H1 (cell line): Measurements from ENCODE around the gene NAV2. TPM values are rescaled to one million over a fixed set of nuclear protein-coding genes. Genes with fewer than 3 reads are reported as not detected.

Source experiments
- CTCF ChIA-PET: fragments of 300-600 bp; sonication (Branson Sonifier 250); formaldehyde crosslinking; loops from one replicate; lab custom pipeline; 2021; ENCODE audit not compliant: partially characterized antibody; lab: Charles Lee
- POLR2A ChIA-PET: fragments of 300-600 bp; sonication (Branson Sonifier 250); formaldehyde crosslinking; loops from one replicate; lab custom pipeline; 2021; ENCODE audit warnings: inconsistent platforms; ENCODE audit not compliant: partially characterized antibody; lab: Charles Lee
- DNase-seq, 2 experiments: peaks; one replicate each; pipeline versions ENCODE4 v3.0.0 to v3.0.0-alpha.2; 2010 to 2022; ENCODE audit warnings: low spot score in 2 of 2, low read depth in 1 of 2, mixed read lengths in 1 of 2
- FAIRE-seq: peaks from 2 replicates; lab custom pipeline; 2011; peaks lifted over from hg19 to GRCh38; lab: Jason Lieb, UNC
- H2AFZ ChIP-seq: 2 replicates; pipeline ENCODE4 v1.8.1; 2012; ENCODE audit warnings: low read length, inconsistent platforms
- H2AK5ac ChIP-seq: 2 replicates; pipeline ENCODE4 v1.6.1; 2013; ENCODE audit warnings: low read depth, low read length
- H2BK120ac ChIP-seq: replicated peaks from 2 replicates; pipeline ENCODE3; 2013; ENCODE audit warnings: low read depth, low read length, inconsistent platforms
- H2BK12ac ChIP-seq: 2 replicates; pipeline ENCODE4 v1.6.1; 2013; ENCODE audit warnings: low read depth, low read length
- H2BK15ac ChIP-seq: 2 replicates; pipeline ENCODE4 v1.6.1; 2013; ENCODE audit warnings: low read length
- H2BK20ac ChIP-seq: 2 replicates; pipeline ENCODE4 v1.6.1; 2013; ENCODE audit warnings: low read length
- H2BK5ac ChIP-seq: 2 replicates; pipeline ENCODE4 v1.6.1; 2013; ENCODE audit warnings: low read depth, low read length
- H3K14ac ChIP-seq: 2 replicates; pipeline ENCODE4 v1.6.1; 2013; ENCODE audit warnings: inconsistent platforms; ENCODE audit not compliant: insufficient read length
- H3K18ac ChIP-seq: 2 replicates; pipeline ENCODE4 v1.6.1; 2013; ENCODE audit warnings: low read length; ENCODE audit errors: extremely low read depth
- H3K23ac ChIP-seq: 2 replicates; pipeline ENCODE4 v1.6.1; 2013; ENCODE audit warnings: inconsistent platforms; ENCODE audit not compliant: insufficient read length
- H3K23me2 ChIP-seq: 2 replicates; pipeline ENCODE4 v1.6.1; 2013; ENCODE audit warnings: low read depth, low read length
- H3K27ac ChIP-seq: 2 replicates; pipeline ENCODE4 v1.6.1; 2011; ENCODE audit warnings: low read depth, low read length, inconsistent platforms
- H3K27me3 ChIP-seq, 4 experiments: replicated peaks in 1 of 4; 1 replicate in 1 of 4; 2 replicates in 3 of 4; pipeline versions ENCODE4 v1.6.1 to v1.8.1; 2011 to 2013; ENCODE audit warnings: low read length in 3 of 4, mild to moderate bottlenecking in 3 of 4, inconsistent platforms in 2 of 4, mixed read lengths in 2 of 4, moderate library complexity in 1 of 4; ENCODE audit not compliant: control insufficient read depth in 3 of 4, insufficient read depth in 3 of 4; ENCODE audit errors: extremely low read depth in 1 of 4
- H3K36me3 ChIP-seq, 4 experiments: 2 replicates each; pipeline versions ENCODE4 v1.6.1 to v1.8.1; 2011 to 2013; ENCODE audit warnings: mild to moderate bottlenecking in 4 of 4, low read length in 3 of 4, moderate library complexity in 2 of 4, control low read depth in 1 of 4, inconsistent platforms in 1 of 4; ENCODE audit not compliant: insufficient read depth in 4 of 4, control insufficient read depth in 2 of 4
- H3K4ac ChIP-seq: replicated peaks from 2 replicates; pipeline ENCODE3; 2013; ENCODE audit warnings: low read length, low read depth, mixed read lengths, inconsistent platforms; ENCODE audit not compliant: insufficient read length
- H3K4me1 ChIP-seq, 4 experiments: replicated peaks in 1 of 4; 1 replicate in 1 of 4; 2 replicates in 3 of 4; pipeline versions ENCODE4 v1.6.1 to v1.8.1; 2011 to 2013; ENCODE audit warnings: low read length in 3 of 4, inconsistent platforms in 2 of 4, mixed read lengths in 1 of 4; ENCODE audit not compliant: insufficient read depth in 4 of 4, control insufficient read depth in 3 of 4
- H3K4me2 ChIP-seq, 2 experiments: 2 replicates each; pipeline versions ENCODE4 v1.6.1 to v1.8.1; 2011 to 2013; ENCODE audit warnings: low read depth in 2 of 2, low read length in 2 of 2, control low read depth in 1 of 2, inconsistent platforms in 1 of 2, mild to moderate bottlenecking in 1 of 2; ENCODE audit not compliant: insufficient read depth in 1 of 2
- H3K4me3 ChIP-seq, 4 experiments: fragments of 200-600, 300-600 bp in 1 of 4; sonication (generic), shearing (Covaris generic), sonication (Bioruptor Twin) in 1 of 4; 2 replicates each; pipeline versions ENCODE4 v1.5.1 to v1.8.1; 2011 to 2016; ENCODE audit warnings: low read length in 4 of 4, low read depth in 3 of 4, control low read depth in 2 of 4, inconsistent platforms in 2 of 4, mild to moderate bottlenecking in 2 of 4, mixed read lengths in 1 of 4, moderate library complexity in 1 of 4; ENCODE audit not compliant: insufficient read depth in 2 of 4; ENCODE audit errors: extremely low read depth in 1 of 4
- H3K56ac ChIP-seq: replicated peaks from 2 replicates; pipeline ENCODE3; 2013; ENCODE audit warnings: low read depth, mild to moderate bottlenecking, mixed read lengths, low read length, inconsistent platforms; ENCODE audit not compliant: insufficient read length
- H3K79me1 ChIP-seq: 2 replicates; pipeline ENCODE4 v1.6.1; 2013; ENCODE audit warnings: low read depth, low read length, control low read depth
- H3K79me2 ChIP-seq, 2 experiments: 2 replicates each; pipeline versions ENCODE4 v1.6.1 to v1.8.1; 2012 to 2013; ENCODE audit warnings: low read length in 2 of 2, mild to moderate bottlenecking in 2 of 2, inconsistent platforms in 1 of 2; ENCODE audit not compliant: insufficient read depth in 2 of 2, control insufficient read depth in 1 of 2
- H3K9ac ChIP-seq, 4 experiments: replicated peaks in 1 of 4; 1 replicate in 1 of 4; 2 replicates in 3 of 4; pipeline versions ENCODE4 v1.6.1 to v1.8.1; 2011 to 2013; ENCODE audit warnings: low read depth in 3 of 4, low read length in 3 of 4, control low read depth in 2 of 4, mild to moderate bottlenecking in 2 of 4, moderate library complexity in 2 of 4, inconsistent platforms in 1 of 4; ENCODE audit errors: extremely low read depth in 1 of 4
- H3K9me3 ChIP-seq, 2 experiments: 2 replicates each; pipeline versions ENCODE4 v1.6.1 to v1.8.1; 2012 to 2013; ENCODE audit warnings: mild to moderate bottlenecking in 2 of 2, moderate library complexity in 2 of 2, control low read depth in 1 of 2, inconsistent platforms in 1 of 2, low read depth in 1 of 2, low read length in 1 of 2, mixed read lengths in 1 of 2; ENCODE audit not compliant: insufficient read depth in 2 of 2
- H4K20me1 ChIP-seq, 2 experiments: replicated peaks in 1 of 2; 2 replicates each; pipeline versions ENCODE3 to v1.8.1; 2011 to 2013; ENCODE audit warnings: inconsistent platforms in 2 of 2, low read length in 2 of 2, mild to moderate bottlenecking in 1 of 2; ENCODE audit not compliant: insufficient read depth in 2 of 2, control insufficient read depth in 1 of 2
- H4K5ac ChIP-seq: 2 replicates; pipeline ENCODE4 v1.6.1; 2013; ENCODE audit warnings: low read length, low read depth, mixed read lengths, inconsistent platforms; ENCODE audit not compliant: insufficient read length
- H4K8ac ChIP-seq: 2 replicates; pipeline ENCODE4 v1.8.0; 2013; ENCODE audit warnings: mild to moderate bottlenecking, moderate library complexity, low read length, inconsistent platforms; ENCODE audit not compliant: insufficient read depth; ENCODE audit errors: extremely low read depth
- H4K91ac ChIP-seq: replicated peaks from 2 replicates; pipeline ENCODE3; 2013; ENCODE audit warnings: low read length, mixed read lengths, inconsistent platforms; ENCODE audit not compliant: insufficient read length
- TAF7 ChIP-seq: optimal IDR thresholded peaks from 2 replicates; pipeline ENCODE3; 2011; ENCODE audit warnings: low read depth, mild to moderate bottlenecking, inconsistent platforms, low read length, moderate library complexity, borderline replicate concordance
- WGBS, 2 experiments: shearing (Covaris generic) in 1 of 2; methylation state at CpG; one replicate each; pipeline versions ENCODE4 v1.1.6 to v1.1.7; 2013 to 2015; ENCODE audit warnings: low lambda C conversion rate in 2 of 2, mixed read lengths in 2 of 2, inconsistent platforms in 1 of 2, low coverage in 1 of 2, missing lambda C conversion rate in 1 of 2; ENCODE audit not compliant: insufficient replicate concordance in 2 of 2, insufficient coverage in 1 of 2, insufficient read length in 1 of 2; ENCODE audit errors: extremely low coverage in 1 of 2, missing lambda C conversion rate in 1 of 2; 5-methylcytosine and 5-hydroxymethylcytosine counted together
- polyA plus RNA-seq, 7 experiments: library from polyadenylated mRNA; depleted of rRNA in 3 of 7; stranded (reverse) in 5 of 7; unstranded in 2 of 7; fragments of >200 nt in 5 of 7; fragments of 200-250 nt in 2 of 7; gene quantifications; 1 replicate in 5 of 7; 2 replicates in 1 of 7; 4 replicates in 1 of 7; pipeline versions ENCODE4 v1.2.1 to v1.2.3, GENCODE V29; 2011 to 2013; ENCODE audit warnings: missing spikeins in 2 of 7, mixed read lengths in 2 of 7
- total RNA-seq: library from RNA; stranded (reverse); fragmentation: NEBNext Ultra II Directional; extraction: Animal tissue kit (Norgen Biotek cat#: 25700); gene quantifications from 2 replicates; pipeline ENCODE4 v1.2.1, GENCODE V29; 2021

NAV2 gene
- total and polyA plus RNA-seq, 2 of the 8 experiments (the other 6 are each of a cell fraction or from before 2014, with no cell fraction given) = 35.6 to 73.6 TPM

DNA sequence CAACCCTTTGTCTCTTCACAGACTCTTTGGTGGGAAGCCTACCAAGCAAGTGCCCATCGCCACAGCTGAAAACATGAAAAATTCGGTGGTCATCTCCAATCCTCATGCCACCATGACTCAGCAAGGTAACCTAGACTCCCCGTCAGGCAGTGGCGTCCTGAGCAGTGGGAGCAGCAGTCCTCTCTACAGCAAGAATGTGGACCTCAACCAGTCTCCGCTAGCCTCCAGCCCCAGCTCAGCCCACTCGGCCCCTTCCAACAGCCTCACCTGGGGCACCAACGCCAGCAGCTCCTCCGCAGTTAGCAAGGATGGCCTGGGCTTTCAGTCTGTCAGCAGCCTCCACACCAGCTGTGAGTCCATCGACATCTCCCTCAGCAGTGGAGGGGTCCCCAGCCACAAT lies 336.1 kb downstream of the NAV2 start:
- H3K27me3 ChIP-seq = no peaks in the 10 kb centered on the region
- no peak overlapping the region for H4K5ac ChIP-seq
- no peak for FAIRE-seq
- peak overlapping the region; percentile 2; the same call in 1 of the 2 replicates for H3K18ac ChIP-seq
- no peak overlapping the region for H3K14ac ChIP-seq
- H3K27ac ChIP-seq = no peak overlapping the region
- H3K4me2 ChIP-seq = no peak overlapping the region
- no peak overlapping the region for H3K4me3 ChIP-seq
- no peak overlapping the region for H4K91ac ChIP-seq
- peaks cover 0 to 1% of the 10 kb centered on the region in 2 experiments for H4K20me1 ChIP-seq
- H3K56ac ChIP-seq = no peak overlapping the region
- no peak for TF ChIP-seq TAF7
- TF ChIP-seq, all 59 proteins: peak for 0
- Histone ChIP-seq H3K9ac (no peak overlapping the region), H3K4me1 (peaks cover 13 to 24% (median 18%) of the 10 kb centered on the region in 4 experiments), H2BK12ac (peak overlapping the region; percentile 81; the same call in 1 of the 2 replicates), H2AFZ (no peak overlapping the region), H2BK120ac (no peak overlapping the region), H3K9me3 (no peaks in the 10 kb centered on the region), H2BK20ac (no peak overlapping the region), H3K79me2 (no peaks in the 10 kb centered on the region), H4K8ac (no peak overlapping the region; the same call in 1 of the 2 replicates), H2BK15ac (peak overlapping the region; percentile 68; the same call in 1 of the 2 replicates), H3K79me1 (no peaks in the 10 kb centered on the region; the same call in 1 of the 2 replicates), H3K23ac (no peak overlapping the region), H2BK5ac (0 out of 2 replicates have a peak overlapping the region, but pooled peaks have one; percentile 25), H3K36me3 (peaks cover 19 to 72% (median 40%) of the 10 kb centered on the region in 4 experiments), H3K23me2 (no peaks in the 10 kb centered on the region; the same call in 1 of the 2 replicates), H2AK5ac (no peak overlapping the region; the same call in 1 of the 2 replicates), H3K4ac (no peak overlapping the region)
- WGBS, 2 experiments = 96% methylated on average over 9 of the region's 9 CpGs; no CpG with 5 or more reads in 1 of the 2 experiments
- DNase-seq = no peak
- CTCF ChIA-PET = interaction anchor here (0.9 to 12.6 kb wide), 8 partner anchors 10 to 642 kb away, joined by 3 to 99 read pairs (median 3); no protein-coding TSS in a partner anchor
- POLR2A ChIA-PET = no interaction called here
